Adrenal gland (tissue), 12 donors: ENCODE results near the gene TMUB2. TPM values are rescaled to one million over a fixed set of nuclear protein-coding genes. Genes with fewer than 3 reads are reported as not detected.

Source experiments
- DNase-seq, 7 donors: peaks; one replicate each; pipeline ENCODE4 v3.0.0-alpha.2; 2019 to 2020
- H3K27ac ChIP-seq, 5 donors: fragments of 200-600 bp; sonication (generic) in 4 of 5; 1 replicate in 3 of 5; 2 replicates in 2 of 5; pipeline versions ENCODE4 v1.5.1 to v1.8.0; 2016 to 2020; ENCODE audit warnings: mild to moderate bottlenecking in 1 of 5
- H3K27me3 ChIP-seq: fragments of 200-600 bp; 2 replicates; pipeline ENCODE4 v1.8.0; 2021
- H3K36me3 ChIP-seq, 2 donors: fragments of 200-600 bp; replicated peaks in 1 of 2; 1 replicate in 1 of 2; 2 replicates in 1 of 2; pipeline versions ENCODE4 v1.5.1 to v1.8.0; 2018 to 2022
- H3K4me1 ChIP-seq, 2 donors: fragments of 200-600 bp; replicated peaks in 1 of 2; 1 replicate in 1 of 2; 2 replicates in 1 of 2; pipeline versions ENCODE4 v1.5.1 to v1.8.0; 2018 to 2021
- H3K4me3 ChIP-seq, 4 donors: fragments of 200-600 bp; sonication (generic) in 3 of 4; one replicate each; pipeline ENCODE4 v1.5.1; 2016 to 2018
- H3K9me3 ChIP-seq, 3 donors: fragments of 200-600 bp; sonication (generic) in 1 of 3; replicated peaks in 1 of 3; 1 replicate in 2 of 3; 2 replicates in 1 of 3; pipeline versions ENCODE4 v1.5.1 to v1.8.0; 2016 to 2021
- POLR2A ChIP-seq, 2 donors: fragments of 450-650 bp; IDR thresholded peaks; one replicate each; pipeline ENCODE4 v1.6.1; 2017; ENCODE audit warnings: antibody characterized with exemption in 2 of 2, mild to moderate bottlenecking in 2 of 2, moderate library complexity in 1 of 2
- WGBS, 4 donors: extraction: QIAGEN DNeasy Blood & Tissue Kit in 2 of 4; methylation state at CpG; one replicate each; pipeline versions ENCODE4 v1.1.5 to v1.1.7; 2013 to 2017; 5-methylcytosine and 5-hydroxymethylcytosine counted together
- intact Hi-C, 2 donors: fragments of 100-400 bp; cut with DNase I; formaldehyde crosslinking; loops; one replicate each; pipeline versions ENCODE4 v1.14.1 to v1.15.0; 2022 to 2023
- polyA plus RNA-seq, 3 donors: library from polyadenylated mRNA; stranded (reverse); fragments of 200-250 nt in 2 of 3; fragments of 350-450 nt in 1 of 3; fragmentation: Illumina TruSeq in 1 of 3; extraction: RNeasy Lipid Tissue Mini Kit (QIAGEN cat#74804) in 1 of 3; gene quantifications; one replicate each; pipeline ENCODE4 v1.2.3, GENCODE V29; 2013 to 2014
- total RNA-seq, 9 donors: library from RNA; depleted of rRNA in 4 of 9; stranded (reverse); fragments of >200 nt in 4 of 9; fragments of 120-200 nt in 1 of 9; fragmentation: NEBNext Ultra II Directional in 1 of 9; extraction: Animal tissue kit (Norgen Biotek cat#: 25700) in 1 of 9; gene quantifications; one replicate each; pipeline versions ENCODE4 v1.1.0 to v1.2.4, GENCODE V29; 2013 to 2023
- TF ChIP-seq, protein P1 (sequence below), 6 experiments: fragments of 450-650 bp in 4 of 6; fragments of 200-600 bp in 2 of 6; sonication (generic) in 1 of 6; IDR thresholded peaks; 1 replicate in 5 of 6; 2 replicates in 1 of 6; pipeline versions ENCODE4 v1.5.1 to v1.8.0; 2016 to 2021; ENCODE audit warnings: antibody characterized with exemption in 6 of 6, mild to moderate bottlenecking in 2 of 6, moderate library complexity in 1 of 6
- donor health status: healthy with polysubstance abuse.
- donor health status: Bipolar disorder and iron deficiency.
- donor health status: DM: yes; HTN: yes; CAD: no.
- donor health status: DM: no; HTN: no; CAD: no.
- donor health status: DM: no; HTN: no; CAD: no.
- donor health status: DM: yes; HTN: yes; CAD: no.

TMUB2 gene
- total and polyA plus RNA-seq, 12 donors: 21.8 to 89.3 (median 40.3) TPM

DNA sequence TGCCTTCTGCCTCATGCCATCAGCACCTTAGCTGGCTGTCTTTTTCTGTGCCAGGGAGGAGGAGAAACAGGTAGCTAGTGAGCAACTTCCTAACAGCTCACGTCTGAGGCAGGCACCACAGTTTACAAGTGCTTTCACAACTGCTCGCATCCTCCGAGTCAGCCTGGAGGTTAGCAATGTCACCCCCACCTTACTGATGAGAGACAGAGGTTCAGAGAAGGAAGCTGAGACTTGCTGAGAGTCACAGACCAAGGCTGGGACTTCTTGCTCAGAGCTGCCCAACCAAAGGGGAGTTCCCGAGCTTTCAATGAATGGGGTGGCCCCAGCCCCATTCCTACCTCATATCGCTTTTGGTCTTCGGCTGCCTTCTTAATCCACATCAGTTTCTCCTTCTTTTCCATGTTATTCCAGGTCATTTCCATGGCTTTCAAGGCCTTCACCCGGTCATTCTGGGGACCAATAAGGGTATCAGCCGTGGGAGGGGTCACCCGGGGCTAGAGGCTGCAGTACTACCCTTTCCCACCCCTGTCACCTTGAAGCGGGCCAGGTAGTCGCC is 23.1 kb downstream of the TMUB2 start:
- peak overlapping the region in 2 of 5 donors; percentile 36 to 67 for H3K27ac ChIP-seq
- H3K4me1 ChIP-seq: peaks cover 16 to 32% of the 10 kb centered on the region in 2 donors
- H3K4me3 ChIP-seq: no peak overlapping the region
- WGBS, 4 donors: 57 to 68% (median 61%) methylated on average over 8 to 11 of the region's 11 CpGs
- no peak for DNase-seq
- no peaks in the 10 kb centered on the region for H3K27me3 ChIP-seq
- peaks cover 0 to 58% of the 10 kb centered on the region in 2 donors for H3K36me3 ChIP-seq
- no peak for TF ChIP-seq POLR2A (IDR thresholded peaks at IDR 0.05)
- TF ChIP-seq, protein P1, sequence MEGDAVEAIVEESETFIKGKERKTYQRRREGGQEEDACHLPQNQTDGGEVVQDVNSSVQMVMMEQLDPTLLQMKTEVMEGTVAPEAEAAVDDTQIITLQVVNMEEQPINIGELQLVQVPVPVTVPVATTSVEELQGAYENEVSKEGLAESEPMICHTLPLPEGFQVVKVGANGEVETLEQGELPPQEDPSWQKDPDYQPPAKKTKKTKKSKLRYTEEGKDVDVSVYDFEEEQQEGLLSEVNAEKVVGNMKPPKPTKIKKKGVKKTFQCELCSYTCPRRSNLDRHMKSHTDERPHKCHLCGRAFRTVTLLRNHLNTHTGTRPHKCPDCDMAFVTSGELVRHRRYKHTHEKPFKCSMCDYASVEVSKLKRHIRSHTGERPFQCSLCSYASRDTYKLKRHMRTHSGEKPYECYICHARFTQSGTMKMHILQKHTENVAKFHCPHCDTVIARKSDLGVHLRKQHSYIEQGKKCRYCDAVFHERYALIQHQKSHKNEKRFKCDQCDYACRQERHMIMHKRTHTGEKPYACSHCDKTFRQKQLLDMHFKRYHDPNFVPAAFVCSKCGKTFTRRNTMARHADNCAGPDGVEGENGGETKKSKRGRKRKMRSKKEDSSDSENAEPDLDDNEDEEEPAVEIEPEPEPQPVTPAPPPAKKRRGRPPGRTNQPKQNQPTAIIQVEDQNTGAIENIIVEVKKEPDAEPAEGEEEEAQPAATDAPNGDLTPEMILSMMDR (IDR thresholded peaks at IDR 0.05): no peak
- intact Hi-C loops: loop anchor here (5.0 to 10.0 kb wide), 2 partner anchors 142 to 315 kb away; no protein-coding TSS in a partner anchor
- no peaks in the 10 kb centered on the region for H3K9me3 ChIP-seq

DNA sequence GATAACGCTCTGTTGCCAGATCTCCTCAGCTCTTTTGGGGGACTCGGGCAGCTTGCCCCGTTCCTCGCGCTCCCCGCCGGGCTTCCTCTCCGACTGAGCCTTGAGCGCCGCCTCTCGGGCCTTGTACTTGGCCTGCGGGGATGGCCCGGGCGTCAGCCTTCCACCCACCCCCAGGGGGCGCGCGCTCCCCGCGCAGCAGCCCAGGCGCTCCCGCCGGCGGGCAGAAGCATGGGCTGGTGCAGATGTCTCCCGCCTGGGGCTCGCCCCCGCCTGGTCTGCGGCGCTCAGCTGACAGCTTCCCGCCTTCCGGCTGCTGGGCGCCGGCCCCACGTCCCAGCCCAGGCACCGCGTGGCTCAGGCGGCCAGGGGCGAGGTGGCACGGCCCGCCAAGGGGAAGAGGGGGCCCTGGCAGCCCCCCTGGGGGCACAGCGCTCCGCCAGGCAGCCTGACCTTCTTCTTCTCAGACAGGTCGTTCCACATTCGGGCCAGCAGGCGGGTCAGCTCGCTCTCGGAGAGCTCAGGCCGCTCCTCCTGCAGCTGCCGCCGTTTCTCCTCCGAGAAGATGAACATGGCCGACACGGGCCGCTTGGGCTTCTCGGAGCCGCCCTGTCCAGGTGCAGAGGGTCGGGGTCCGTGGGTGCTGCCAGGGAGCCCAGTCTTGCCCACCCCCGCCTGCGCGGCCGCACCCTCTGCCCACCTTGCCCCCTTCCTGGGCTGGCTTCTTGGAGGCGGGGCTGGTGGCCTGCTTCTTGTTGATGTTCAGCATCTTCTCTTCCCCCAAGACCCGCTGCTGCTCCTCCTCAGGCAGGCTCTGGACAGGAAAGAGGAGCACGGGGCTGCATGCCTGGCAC is 23.8 kb downstream of the TMUB2 start:
- Histone ChIP-seq H3K27ac (peak overlapping the region in 4 of 5 donors; percentile 5 to 79 (median 40)), H3K4me3 (no peak overlapping the region), H3K9me3 (no peaks in the 10 kb centered on the region), H3K36me3 (peaks cover 0 to 65% of the 10 kb centered on the region in 2 donors), H3K4me1 (peaks cover 16 to 32% of the 10 kb centered on the region in 2 donors), H3K27me3 (no peaks in the 10 kb centered on the region)
- intact Hi-C loops: loop anchor here in 1 of 2 donors (5.0 kb wide), 1 partner anchor 142 kb away; no protein-coding TSS in a partner anchor
- 2 to 53% (median 19%) methylated on average over 10 to 64 of the region's 64 CpGs for WGBS, 4 donors
- peak; percentile 88 to 94 (median 92) for DNase-seq
- peak in 1 of 2 donors; percentile 49 for TF ChIP-seq POLR2A (IDR thresholded peaks at IDR 0.05)
- TF ChIP-seq, protein P1 (IDR thresholded peaks at IDR 0.05): peak; percentile 93 to 100 (median 97)

DNA sequence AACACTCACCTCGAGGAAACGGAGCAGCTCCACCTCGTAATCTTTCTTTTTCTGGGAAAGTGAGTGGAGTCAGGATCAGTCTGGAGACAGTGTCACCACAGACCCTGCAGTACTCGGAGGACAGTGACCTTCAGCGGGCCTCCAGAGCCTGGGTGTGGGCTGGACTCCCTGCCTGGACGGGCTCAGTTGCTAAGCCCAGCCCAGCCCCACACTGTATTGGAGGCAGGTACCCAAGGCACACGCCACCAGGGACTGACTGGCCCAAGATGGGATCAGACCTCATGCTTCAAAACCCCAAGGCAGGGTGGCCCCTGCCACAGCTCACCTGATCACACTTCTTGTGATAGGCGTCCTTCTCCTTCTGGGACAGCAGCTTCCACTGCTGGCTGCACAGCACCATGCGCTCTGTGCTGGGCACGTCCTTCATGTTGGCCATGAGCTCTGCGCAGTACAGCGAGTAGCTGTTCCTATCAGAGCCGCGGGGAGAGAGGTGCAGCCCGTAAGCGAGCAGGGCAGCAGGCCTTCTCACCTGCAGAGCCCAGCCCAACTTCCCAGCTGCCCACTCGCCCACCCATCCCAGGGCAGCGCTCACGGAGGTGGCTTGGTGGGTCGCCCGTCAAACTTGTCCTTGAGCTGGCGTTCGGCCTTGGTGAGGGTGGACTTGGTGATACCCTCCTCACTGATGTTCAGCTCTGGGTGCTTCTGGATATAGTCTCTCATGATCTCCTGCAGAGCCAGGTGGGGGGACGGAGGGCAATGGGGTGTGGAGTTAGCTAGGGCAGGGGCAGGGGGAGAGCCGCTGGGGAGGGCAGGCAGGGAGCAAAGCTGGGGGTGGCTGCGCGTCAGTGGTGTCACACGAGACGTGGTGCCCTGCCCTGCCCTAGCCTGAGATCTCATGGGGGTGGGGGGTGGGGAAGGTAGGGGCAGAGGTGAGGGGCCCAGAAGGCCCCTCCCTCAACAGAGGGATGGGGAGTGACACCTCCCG is 24.8 kb downstream of the TMUB2 start:
- Histone ChIP-seq H3K27me3 (no peaks in the 10 kb centered on the region), H3K27ac (peak overlapping the region in 2 of 5 donors; percentile 67 to 79), H3K9me3 (no peaks in the 10 kb centered on the region), H3K4me3 (no peak overlapping the region), H3K36me3 (peaks cover 0 to 71% of the 10 kb centered on the region in 2 donors), H3K4me1 (peaks cover 16 to 32% of the 10 kb centered on the region in 2 donors)
- WGBS, 4 donors: 55 to 80% (median 58%) methylated on average over 9 to 30 of the region's 30 CpGs
- TF ChIP-seq POLR2A (IDR thresholded peaks at IDR 0.05): no peak
- TF ChIP-seq, protein P1 (IDR thresholded peaks at IDR 0.05): no peak
- DNase-seq: peak in 4 of 7 donors; percentile 50 to 69 (median 58)
- intact Hi-C loops: loop anchor here in 1 of 2 donors (5.0 kb wide), 1 partner anchor 141 kb away; no protein-coding TSS in a partner anchor
